ENCODE measurements around the gene MATN4.

The MATN4 gene

GRCh38 chr20:45322952-45323383 lies 14.9 kb upstream of the MATN4 start:
- Histone ChIP-seq H3K9ac (ENCODE audit: low read depth, low read length, poor library complexity) (no peak overlapping the region), H3K9me3 (replicated peaks in 1 of 2; ENCODE audit: control insufficient read depth in 2 of 2, insufficient read depth in 1 of 2, low read depth in 1 of 2, low read length in 2 of 2) (no peaks in the 10 kb centered on the region), H2BK15ac (ENCODE audit: low read length) (no peak overlapping the region), H2BK12ac (ENCODE audit: low read length) (no peak overlapping the region), H3K27me3 (ENCODE audit: control insufficient read depth in 3 of 3, insufficient read depth in 3 of 3, low read depth in 1 of 3, low read length in 3 of 3) (no peaks in the 10 kb centered on the region), H4K91ac (ENCODE audit: low read depth, low read length, poor library complexity) (no peak overlapping the region), H3K4me3 (ENCODE audit: low read length in 2 of 2) (no peak overlapping the region), H3K4me1 (ENCODE audit: control insufficient read depth in 2 of 2, insufficient read depth in 1 of 2, low read depth in 1 of 2, low read length in 2 of 2) (peaks cover 0 to 3% of the 10 kb centered on the region in 2 donors), H3K23ac (ENCODE audit: low read depth, low read length, poor library complexity) (no peak overlapping the region), H2AK5ac (ENCODE audit: low read depth, low read length) (no peak overlapping the region), H2BK5ac (ENCODE audit: low read length) (no peak overlapping the region), H3K14ac (ENCODE audit: low read length) (no peak overlapping the region), H3K4me2 (ENCODE audit: insufficient read depth, low read length, poor library complexity, severe bottlenecking) (no peak overlapping the region), H3K18ac (ENCODE audit: low read length) (no peak overlapping the region), H3K79me1 (ENCODE audit: low read depth, low read length) (no peaks in the 10 kb centered on the region), H3K4ac (ENCODE audit: low read length) (no peak overlapping the region), H3K36me3 (replicated peaks in 1 of 2; ENCODE audit: control insufficient read depth in 2 of 2, insufficient read depth in 2 of 2, low read length in 2 of 2) (peaks cover 0 to 6% of the 10 kb centered on the region in 2 donors), H4K8ac (ENCODE audit: low read depth, low read length) (no peak overlapping the region), H3K27ac (replicated peaks; ENCODE audit: low read length) (no peak overlapping the region), H2AFZ (ENCODE audit: low read length) (peak overlapping the region; percentile 62), H2BK120ac (ENCODE audit: low read depth, low read length) (no peak overlapping the region)
- no peak for DNase-seq (ENCODE audit: low spot score)
- WGBS, 2 donors (ENCODE audit: extremely low coverage in 2 of 2, insufficient read length in 2 of 2, insufficient replicate concordance in 1 of 2) = no CpG with 5 or more reads among the region's 7 CpGs

DNA sequence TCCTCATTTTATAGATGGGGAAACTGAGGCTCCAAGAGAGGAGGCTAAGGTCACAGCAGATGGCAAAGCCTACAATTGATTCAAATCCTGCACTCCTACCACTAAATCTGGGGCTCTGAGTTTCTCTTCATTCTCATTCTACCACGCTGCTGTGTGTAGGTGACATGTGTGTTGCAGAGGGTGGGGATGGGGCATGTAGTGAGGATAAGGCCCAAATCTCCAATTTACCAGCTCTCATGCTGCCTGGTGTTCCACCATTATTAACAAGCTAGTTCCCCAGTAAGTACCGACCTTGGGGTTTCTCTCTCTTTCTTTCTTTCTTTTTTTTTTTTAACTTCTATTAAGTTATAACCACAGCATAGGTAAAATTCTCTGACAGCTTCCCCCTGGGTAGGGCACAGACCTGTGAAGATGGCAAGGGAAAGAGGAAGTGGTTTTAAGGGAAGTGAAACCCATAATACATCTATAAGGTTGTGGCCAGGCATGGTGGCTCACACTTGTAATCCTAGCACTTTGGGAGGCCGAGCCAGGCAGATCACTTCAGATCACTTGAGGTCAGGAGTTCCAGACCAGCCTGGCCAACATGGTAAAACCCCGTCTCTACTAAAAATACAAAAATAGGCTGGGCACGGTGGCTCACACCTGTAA lies 13.0 kb upstream of the MATN4 start:
- no peak for DNase-seq (ENCODE audit: low spot score)
- Histone ChIP-seq H3K4me3 (ENCODE audit: low read length in 2 of 2) (no peak overlapping the region), H3K9me3 (replicated peaks in 1 of 2; ENCODE audit: control insufficient read depth in 2 of 2, insufficient read depth in 1 of 2, low read depth in 1 of 2, low read length in 2 of 2) (no peaks in the 10 kb centered on the region), H3K4me1 (ENCODE audit: control insufficient read depth in 2 of 2, insufficient read depth in 1 of 2, low read depth in 1 of 2, low read length in 2 of 2) (peaks cover 0 to 3% of the 10 kb centered on the region in 2 donors), H4K8ac (ENCODE audit: low read depth, low read length) (no peak overlapping the region), H3K27ac (replicated peaks; ENCODE audit: low read length) (no peak overlapping the region), H3K23ac (ENCODE audit: low read depth, low read length, poor library complexity) (no peak overlapping the region), H3K9ac (ENCODE audit: low read depth, low read length, poor library complexity) (no peak overlapping the region), H2BK5ac (ENCODE audit: low read length) (no peak overlapping the region), H3K18ac (ENCODE audit: low read length) (no peak overlapping the region), H3K4ac (ENCODE audit: low read length) (no peak overlapping the region), H3K4me2 (ENCODE audit: insufficient read depth, low read length, poor library complexity, severe bottlenecking) (no peak overlapping the region), H2BK15ac (ENCODE audit: low read length) (no peak overlapping the region), H3K27me3 (ENCODE audit: control insufficient read depth in 3 of 3, insufficient read depth in 3 of 3, low read depth in 1 of 3, low read length in 3 of 3) (no peaks in the 10 kb centered on the region), H2BK12ac (ENCODE audit: low read length) (no peak overlapping the region), H3K36me3 (replicated peaks in 1 of 2; ENCODE audit: control insufficient read depth in 2 of 2, insufficient read depth in 2 of 2, low read length in 2 of 2) (no peaks in the 10 kb centered on the region), H2AFZ (ENCODE audit: low read length) (no peak overlapping the region), H2BK120ac (ENCODE audit: low read depth, low read length) (no peak overlapping the region), H3K14ac (ENCODE audit: low read length) (no peak overlapping the region), H3K79me1 (ENCODE audit: low read depth, low read length) (no peaks in the 10 kb centered on the region), H2AK5ac (ENCODE audit: low read depth, low read length) (no peak overlapping the region), H4K91ac (ENCODE audit: low read depth, low read length, poor library complexity) (no peak overlapping the region)
- WGBS, 2 donors (ENCODE audit: extremely low coverage in 2 of 2, insufficient read length in 2 of 2, insufficient replicate concordance in 1 of 2) = no CpG with 5 or more reads among the region's 5 CpGs

- no peak overlapping the region for H2BK5ac ChIP-seq (ENCODE audit: low read length)
- H4K91ac ChIP-seq (ENCODE audit: low read depth, low read length, poor library complexity) = no peak overlapping the region
- no peak overlapping the region for H2BK120ac ChIP-seq (ENCODE audit: low read depth, low read length)
- no peaks in the 10 kb centered on the region for H3K4me1 ChIP-seq (ENCODE audit: control insufficient read depth in 2 of 2, insufficient read depth in 1 of 2, low read depth in 1 of 2, low read length in 2 of 2)
- no peak overlapping the region for H2BK15ac ChIP-seq (ENCODE audit: low read length)
- H2AK5ac ChIP-seq (ENCODE audit: low read depth, low read length) = no peak overlapping the region
- no peak overlapping the region for H3K4me3 ChIP-seq (ENCODE audit: low read length in 2 of 2)
- no peak overlapping the region for H3K4ac ChIP-seq (ENCODE audit: low read length)
- no peak overlapping the region for H3K14ac ChIP-seq (ENCODE audit: low read length)
- no peaks in the 10 kb centered on the region for H3K36me3 ChIP-seq (replicated peaks in 1 of 2; ENCODE audit: control insufficient read depth in 2 of 2, insufficient read depth in 2 of 2, low read length in 2 of 2)
- H3K27ac ChIP-seq (replicated peaks; ENCODE audit: low read length) = no peak overlapping the region
- H2BK12ac ChIP-seq (ENCODE audit: low read length) = no peak overlapping the region
- H2AFZ ChIP-seq (ENCODE audit: low read length) = no peak overlapping the region
- H3K9me3 ChIP-seq (replicated peaks in 1 of 2; ENCODE audit: control insufficient read depth in 2 of 2, insufficient read depth in 1 of 2, low read depth in 1 of 2, low read length in 2 of 2) = no peaks in the 10 kb centered on the region
- peak overlapping the region; percentile 15 for H3K9ac ChIP-seq (ENCODE audit: low read depth, low read length, poor library complexity)
- no peak overlapping the region for H4K8ac ChIP-seq (ENCODE audit: low read depth, low read length)
- no peak overlapping the region for H3K4me2 ChIP-seq (ENCODE audit: insufficient read depth, low read length, poor library complexity, severe bottlenecking)
- H3K27me3 ChIP-seq (ENCODE audit: control insufficient read depth in 3 of 3, insufficient read depth in 3 of 3, low read depth in 1 of 3, low read length in 3 of 3) = peaks cover 0 to 2% (median 0%) of the 10 kb centered on the region in 3 experiments
- no peak overlapping the region for H3K18ac ChIP-seq (ENCODE audit: low read length)
- no peak overlapping the region for H3K23ac ChIP-seq (ENCODE audit: low read depth, low read length, poor library complexity)
- no peaks in the 10 kb centered on the region for H3K79me1 ChIP-seq (ENCODE audit: low read depth, low read length)
- no CpG with 5 or more reads among the region's 2 CpGs for WGBS, 2 donors (ENCODE audit: extremely low coverage in 2 of 2, insufficient read length in 2 of 2, insufficient replicate concordance in 1 of 2)
- no peak for DNase-seq (ENCODE audit: low spot score)
Measured at GRCh38 chr20:45318948-45319347, 10.8 kb upstream of the MATN4 start.

DNA sequence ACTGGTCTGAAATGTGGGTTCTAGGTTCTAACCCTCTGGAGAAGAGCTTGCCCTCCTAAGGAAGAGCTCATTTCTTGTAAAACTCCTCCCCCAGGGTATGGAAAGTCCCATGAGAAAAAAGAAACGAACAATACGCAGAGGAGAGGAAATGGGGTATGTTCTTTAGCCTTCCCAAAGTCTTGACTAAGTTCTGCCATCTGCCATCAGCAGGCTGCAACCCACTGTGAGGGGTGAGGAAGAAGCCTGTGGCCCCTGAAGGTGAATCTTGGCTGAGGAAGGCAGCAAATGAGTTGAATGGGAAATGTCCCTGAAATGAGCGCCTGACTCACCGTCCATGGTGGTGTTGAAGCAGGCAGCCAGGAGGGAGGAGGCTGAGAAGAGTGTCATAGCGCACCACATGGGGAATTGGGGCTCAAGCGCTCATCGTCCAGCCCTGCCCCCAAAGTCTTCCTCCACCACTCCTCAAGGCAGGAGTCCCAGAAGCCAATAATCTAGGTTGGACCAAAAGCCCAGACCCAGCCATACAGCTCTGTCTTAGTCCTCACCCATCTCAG lies 10.4 kb upstream of the MATN4 start:
- no peak overlapping the region for H3K23ac ChIP-seq (ENCODE audit: low read depth, low read length, poor library complexity)

More for the DNA sequence above, 10.4 kb upstream of the MATN4 start:
- Histone ChIP-seq H3K4me2 (ENCODE audit: insufficient read depth, low read length, poor library complexity, severe bottlenecking) (no peak overlapping the region), H2AK5ac (ENCODE audit: low read depth, low read length) (no peak overlapping the region), H3K18ac (ENCODE audit: low read length) (no peak overlapping the region), H2BK120ac (ENCODE audit: low read depth, low read length) (no peak overlapping the region), H2AFZ (ENCODE audit: low read length) (no peak overlapping the region), H3K9ac (ENCODE audit: low read depth, low read length, poor library complexity) (no peak overlapping the region), H4K91ac (ENCODE audit: low read depth, low read length, poor library complexity) (no peak overlapping the region), H3K79me1 (ENCODE audit: low read depth, low read length) (no peaks in the 10 kb centered on the region), H3K4me3 (ENCODE audit: low read length in 2 of 2) (no peak overlapping the region), H3K4me1 (ENCODE audit: control insufficient read depth in 2 of 2, insufficient read depth in 1 of 2, low read depth in 1 of 2, low read length in 2 of 2) (no peaks in the 10 kb centered on the region), H2BK12ac (ENCODE audit: low read length) (no peak overlapping the region), H3K27me3 (ENCODE audit: control insufficient read depth in 3 of 3, insufficient read depth in 3 of 3, low read depth in 1 of 3, low read length in 3 of 3) (peaks cover 0 to 6% (median 0%) of the 10 kb centered on the region in 3 experiments), H3K36me3 (replicated peaks in 1 of 2; ENCODE audit: control insufficient read depth in 2 of 2, insufficient read depth in 2 of 2, low read length in 2 of 2) (no peaks in the 10 kb centered on the region), H4K8ac (ENCODE audit: low read depth, low read length) (no peak overlapping the region), H3K9me3 (replicated peaks in 1 of 2; ENCODE audit: control insufficient read depth in 2 of 2, insufficient read depth in 1 of 2, low read depth in 1 of 2, low read length in 2 of 2) (peaks cover 0 to under 1% of the 10 kb centered on the region in 2 donors), H3K4ac (ENCODE audit: low read length) (no peak overlapping the region), H2BK15ac (ENCODE audit: low read length) (no peak overlapping the region), H2BK5ac (ENCODE audit: low read length) (no peak overlapping the region), H3K27ac (replicated peaks; ENCODE audit: low read length) (no peak overlapping the region), H3K14ac (ENCODE audit: low read length) (no peak overlapping the region)
- WGBS, 2 donors (ENCODE audit: extremely low coverage in 2 of 2, insufficient read length in 2 of 2, insufficient replicate concordance in 1 of 2) = no CpG with 5 or more reads among the region's 7 CpGs
- no peak for DNase-seq (ENCODE audit: low spot score)
